H9 (cell line): ENCODE results near the gene TMEM120A. TPM values are rescaled to one million over a fixed set of nuclear protein-coding genes. Genes with fewer than 3 reads are reported as not detected.

Source experiments
- DNase-seq: peaks from one replicate; pipeline ENCODE4 v3.0.0-alpha.2; 2017
- H2AFZ ChIP-seq: one replicate; pipeline ENCODE4 v1.6.1; 2013; ENCODE audit warnings: mild to moderate bottlenecking, low read length, control low read depth, moderate library complexity
- H2AK5ac ChIP-seq: 2 replicates; pipeline ENCODE4 v1.6.1; 2013; ENCODE audit warnings: low read length, control low read depth, mixed read lengths; ENCODE audit not compliant: insufficient read length
- H2BK120ac ChIP-seq: one replicate; pipeline ENCODE4 v1.6.1; 2013; ENCODE audit warnings: low read depth, mild to moderate bottlenecking, low read length, control low read depth, inconsistent platforms; ENCODE audit not compliant: poor library complexity, severe bottlenecking
- H2BK12ac ChIP-seq: 2 replicates; pipeline ENCODE4 v1.6.1; 2013; ENCODE audit warnings: low read length, control low read depth, mixed read lengths, low read depth; ENCODE audit not compliant: insufficient read length
- H2BK15ac ChIP-seq: 2 replicates; pipeline ENCODE4 v1.6.1; 2013; ENCODE audit warnings: low read depth, low read length, control low read depth
- H2BK20ac ChIP-seq: one replicate; pipeline ENCODE4 v1.6.1; 2013; ENCODE audit warnings: low read depth, mild to moderate bottlenecking, low read length, control low read depth, inconsistent platforms; ENCODE audit not compliant: poor library complexity, severe bottlenecking
- H2BK5ac ChIP-seq: 2 replicates; pipeline ENCODE4 v1.6.1; 2013; ENCODE audit warnings: low read length, control low read depth, mixed read lengths; ENCODE audit not compliant: insufficient read length
- H3K14ac ChIP-seq: 2 replicates; pipeline ENCODE4 v1.6.1; 2013; ENCODE audit warnings: low read length, control low read depth; ENCODE audit not compliant: insufficient read depth
- H3K18ac ChIP-seq: 2 replicates; pipeline ENCODE4 v1.6.1; 2013; ENCODE audit warnings: low read depth, mild to moderate bottlenecking, mixed read lengths, low read length, control low read depth; ENCODE audit not compliant: insufficient read length
- H3K23ac ChIP-seq: 2 replicates; pipeline ENCODE4 v1.6.1; 2013; ENCODE audit warnings: low read length, control low read depth, mixed read lengths, low read depth; ENCODE audit not compliant: insufficient read length
- H3K23me2 ChIP-seq: 2 replicates; pipeline ENCODE4 v1.6.1; 2013; ENCODE audit warnings: low read depth, mild to moderate bottlenecking, mixed read lengths, low read length, control low read depth; ENCODE audit not compliant: insufficient read length, poor library complexity, severe bottlenecking
- H3K27ac ChIP-seq: 2 replicates; pipeline ENCODE4 v1.5.1; 2013; ENCODE audit warnings: low read length, control low read depth, mixed read lengths, low read depth; ENCODE audit not compliant: insufficient read length
- H3K27me3 ChIP-seq: 2 replicates; pipeline ENCODE4 v1.6.1; 2013; ENCODE audit warnings: low read length, control low read depth, inconsistent platforms; ENCODE audit not compliant: insufficient read depth
- H3K4ac ChIP-seq: 2 replicates; pipeline ENCODE4 v1.6.1; 2013; ENCODE audit warnings: low read depth, mild to moderate bottlenecking, control low read depth, inconsistent platforms, low read length, moderate library complexity
- H3K4me1 ChIP-seq: 2 replicates; pipeline ENCODE4 v1.6.1; 2013; ENCODE audit warnings: low read length, control low read depth, inconsistent platforms; ENCODE audit not compliant: insufficient read depth
- H3K4me2 ChIP-seq: 2 replicates; pipeline ENCODE4 v1.6.1; 2013; ENCODE audit warnings: low read length, control low read depth, mixed read lengths; ENCODE audit not compliant: insufficient read length, insufficient read depth
- H3K56ac ChIP-seq: 2 replicates; pipeline ENCODE4 v1.6.1; 2013; ENCODE audit warnings: low read depth, mild to moderate bottlenecking, mixed read lengths, low read length, control low read depth; ENCODE audit not compliant: insufficient read length
- H3K79me1 ChIP-seq: 2 replicates; pipeline ENCODE4 v1.6.1; 2013; ENCODE audit warnings: low read depth, mild to moderate bottlenecking, moderate library complexity, low read length, control low read depth, inconsistent platforms; ENCODE audit not compliant: insufficient read depth, poor library complexity, severe bottlenecking
- H3K79me2 ChIP-seq: 2 replicates; pipeline ENCODE4 v1.6.1; 2013; ENCODE audit warnings: low read length, control low read depth, inconsistent platforms; ENCODE audit not compliant: insufficient read depth
- H3K9ac ChIP-seq: 2 replicates; pipeline ENCODE4 v1.6.1; 2013; ENCODE audit warnings: low read length, control low read depth, mixed read lengths; ENCODE audit not compliant: insufficient read length; ENCODE audit errors: extremely low read depth
- H3K9me3 ChIP-seq: one replicate; pipeline ENCODE4 v1.6.1; 2013; ENCODE audit warnings: low read depth, low read length, inconsistent platforms; ENCODE audit not compliant: control insufficient read depth
- H3T11ph ChIP-seq: one replicate; pipeline ENCODE4 v1.6.1; 2013; ENCODE audit warnings: mild to moderate bottlenecking, low read length, control low read depth, inconsistent platforms
- H4K20me1 ChIP-seq: one replicate; pipeline ENCODE4 v1.6.1; 2013; ENCODE audit not compliant: control insufficient read depth, insufficient read length, insufficient read depth
- H4K5ac ChIP-seq: 2 replicates; pipeline ENCODE4 v1.6.1; 2013; ENCODE audit warnings: low read depth, mild to moderate bottlenecking, mixed read lengths, low read length, control low read depth; ENCODE audit not compliant: insufficient read length
- H4K8ac ChIP-seq: replicated peaks from 2 replicates; pipeline ENCODE4 v1.6.1; 2013; ENCODE audit warnings: low read length, control low read depth, mixed read lengths, low read depth; ENCODE audit not compliant: insufficient read length
- H4K91ac ChIP-seq: 2 replicates; pipeline ENCODE4 v1.6.1; 2013; ENCODE audit warnings: low read depth, mild to moderate bottlenecking, moderate library complexity, mixed read lengths, low read length, control low read depth; ENCODE audit not compliant: insufficient read length
- H3K27ac Mint-ChIP-seq, 3 experiments: 2 replicates in 2 of 3; 3 replicates in 1 of 3; pipeline ENCODE4 v1.8.0; 2020 to 2021; ENCODE audit warnings: mixed read lengths in 3 of 3, mild to moderate bottlenecking in 1 of 3, moderate library complexity in 1 of 3
- H3K27me3 Mint-ChIP-seq: 2 replicates; pipeline ENCODE4 v1.8.0; 2021; ENCODE audit warnings: low read depth, mild to moderate bottlenecking, moderate library complexity, mixed read lengths
- H3K36me3 Mint-ChIP-seq, 3 experiments: 2 replicates in 2 of 3; 3 replicates in 1 of 3; pipeline ENCODE4 v1.8.0; 2020 to 2021; ENCODE audit warnings: low read depth in 3 of 3, mixed read lengths in 3 of 3; ENCODE audit not compliant: insufficient read depth in 1 of 3
- H3K4me1 Mint-ChIP-seq, 2 experiments: 2 replicates each; pipeline ENCODE4 v1.8.0; 2020; ENCODE audit warnings: mixed read lengths in 2 of 2
- H3K4me3 Mint-ChIP-seq, 2 experiments: 2 replicates in 1 of 2; 3 replicates in 1 of 2; pipeline ENCODE4 v1.8.0; 2020 to 2021; ENCODE audit warnings: mild to moderate bottlenecking in 2 of 2, mixed read lengths in 2 of 2, moderate library complexity in 1 of 2
- H3K9me3 Mint-ChIP-seq, 2 experiments: 2 replicates in 1 of 2; 3 replicates in 1 of 2; pipeline ENCODE4 v1.8.0; 2020; ENCODE audit warnings: mild to moderate bottlenecking in 2 of 2, mixed read lengths in 2 of 2, moderate library complexity in 1 of 2
- CTCF ChIP-seq: fragments of 200-600 bp; sonication (generic); conservative IDR thresholded peaks from 3 replicates; pipeline ENCODE4 v1.8.0; 2021; ENCODE audit warnings: antibody characterized with exemption, mild to moderate bottlenecking
- WGBS: extraction: QIAGEN DNeasy Blood & Tissue Kit; methylation state at CpG from one replicate; pipeline ENCODE4 v1.1.7; 2013; ENCODE audit warnings: missing lambda C conversion rate, low lambda C conversion rate, mixed read lengths; ENCODE audit not compliant: insufficient read length; ENCODE audit errors: extremely low coverage; 5-methylcytosine and 5-hydroxymethylcytosine counted together
- total RNA-seq: library from RNA; stranded (reverse); gene quantifications from 2 replicates; pipeline ENCODE4 v1.2.1, GENCODE V29; 2021

Gene TMEM120A
- total RNA-seq, 1 experiment from 2014 or later = 30.0 TPM

GRCh38 chr7:75938921-75939320 is 55.5 kb downstream of the TMEM120A start:
- Mint-ChIP-seq H3K27ac (peak overlapping the region in 2 of 3 experiments; percentile 73 to 88; a peak in 5 of 7 replicates), H3K27me3 (no peaks in the 10 kb centered on the region), H3K4me1 (peaks cover 7% of the 10 kb centered on the region in 2 experiments; a peak in 3 of 4 replicates), H3K9me3 (peaks cover 0 to under 1% of the 10 kb centered on the region in 2 experiments; a peak in 1 of 5 replicates), H3K36me3 (peaks cover 3 to 26% (median 18%) of the 10 kb centered on the region in 3 experiments; a peak in 6 of 7 replicates), H3K4me3 (no peak overlapping the region)
- Histone ChIP-seq H3K18ac (no peak overlapping the region), H3K23me2 (no peaks in the 10 kb centered on the region), H2BK5ac (no peak overlapping the region), H3K14ac (no peak overlapping the region), H4K5ac (no peak overlapping the region), H3K27me3 (no peaks in the 10 kb centered on the region), H2AK5ac (no peak overlapping the region), H3K4ac (no peak overlapping the region), H3T11ph (no peak overlapping the region), H3K56ac (no peak overlapping the region), H3K4me1 (no peaks in the 10 kb centered on the region), H2BK120ac (no peak overlapping the region), H4K91ac (no peak overlapping the region), H4K8ac (no peak overlapping the region), H3K4me2 (no peak overlapping the region), H2BK20ac (no peak overlapping the region), H3K79me2 (peaks cover 4% of the 10 kb centered on the region; the same call in 1 of the 2 replicates), H3K9me3 (no peaks in the 10 kb centered on the region), H3K79me1 (peaks cover 4% of the 10 kb centered on the region), H3K9ac (no peak overlapping the region), H2BK12ac (no peak overlapping the region), H3K27ac (no peak overlapping the region), H2BK15ac (no peak overlapping the region), H3K23ac (no peak overlapping the region), H4K20me1 (peaks cover 3% of the 10 kb centered on the region), H2AFZ (no peak overlapping the region)
- no peak for DNase-seq
- TF ChIP-seq CTCF = no peak
- WGBS = no CpG with 5 or more reads among the region's 6 CpGs
